Heart left ventricle (tissue), 13 donors: ENCODE results near the gene BRSK2.

Source experiments
- CTCF ChIP-seq, 12 donors: fragments of 200-600 bp; sonication (generic) in 4 of 12; IDR thresholded peaks; one replicate each; pipeline versions ENCODE4 v1.5.0 to v1.8.0; 2018 to 2022; ENCODE audit warnings: antibody characterized with exemption in 12 of 12, mild to moderate bottlenecking in 5 of 12
- POLR2A ChIP-seq, 2 donors: fragments of 450-650 bp; IDR thresholded peaks; one replicate each; pipeline ENCODE4 v1.6.1; 2017; ENCODE audit warnings: antibody characterized with exemption in 2 of 2, mild to moderate bottlenecking in 2 of 2, moderate library complexity in 2 of 2
- donor health status: ischemic (EF 13 %, LVEDD 7.1; RV severe dilation, severe dysfunction).
- donor health status: DM: no; HTN: yes; CAD: no.
- donor health status: DM: no; HTN: no; CAD: no.
- donor health status: ischemic (EF 25% LVEDD 6.9; RV normal size, moderate dysfunction).
- donor health status: ischemic (EF 25% LVEDD 5.7; RV mildly dilated, moderate dysfunction).
- donor health status: ischemic (EF 35%, LVEDD 5.7; RV mildly dilated, moderate dysfunction).
- donor health status: nonischemic (EF 11% LVEDD 7.7; RV severe dilation, severe dysfunction).
- donor health status: DM: yes; HTN: yes; CAD: no.
- donor health status: PGD.
- donor health status: ischemic (EF 29% LVEDD 5.4; RV normal size, mild dysfunction).
- donor health status: nonischemic (EF 23%, LVEDD 6.1; RV moderate dilation, normal function).

- TF ChIP-seq CTCF (IDR thresholded peaks at IDR 0.05) (no peak), POLR2A (IDR thresholded peaks at IDR 0.05) (no peak)
Observed at GRCh38 chr11:1510928-1511327, 121.2 kb downstream of the BRSK2 start.
